ENCODE results near the gene CMTM3. TPM values are rescaled to one million over a fixed set of nuclear protein-coding genes. Genes with fewer than 3 reads are reported as not detected.

Gene CMTM3
- total RNA-seq, 1 donor from 2014 or later, result 244 TPM

DNA sequence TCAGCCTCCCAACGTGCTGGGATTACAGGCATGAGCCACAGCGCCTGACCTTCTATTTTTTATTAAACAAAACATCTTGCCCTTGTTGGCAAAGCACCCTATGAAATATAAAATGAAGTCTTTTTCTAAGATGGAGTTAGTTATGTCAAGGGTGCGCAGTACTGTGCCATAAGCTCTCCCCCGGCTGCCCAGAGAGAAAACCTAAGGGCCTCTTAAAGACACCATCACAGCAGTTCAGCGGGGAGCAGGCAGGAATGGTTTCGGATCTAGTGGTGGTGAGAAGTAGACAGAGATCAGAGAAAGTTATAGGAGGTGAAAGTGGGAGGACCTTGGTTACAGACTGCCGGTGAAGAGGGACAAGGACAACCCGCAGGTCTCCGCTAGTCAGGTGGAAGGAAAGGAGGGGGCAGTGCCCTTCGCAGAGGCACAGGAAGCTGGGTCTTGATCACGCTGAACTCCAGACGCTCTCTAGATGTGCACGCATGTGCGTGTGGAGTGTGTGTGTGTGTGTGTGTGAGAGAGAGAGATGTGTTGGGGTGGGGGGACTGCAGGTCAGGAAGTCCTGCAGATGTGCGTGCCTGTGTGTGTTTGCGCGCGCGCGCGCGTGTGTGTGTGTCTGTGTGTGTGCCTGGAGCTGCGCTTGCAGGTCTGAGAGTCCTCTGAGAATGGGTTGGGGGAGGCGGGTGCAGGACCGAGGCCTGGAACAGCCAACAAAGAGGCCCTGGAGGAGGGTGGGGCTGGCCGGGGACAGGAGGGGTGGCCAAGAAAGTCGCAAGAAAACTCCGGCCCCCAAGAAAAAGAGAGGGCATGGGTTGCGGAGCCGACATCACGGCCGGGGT lies 748 bp upstream of the CMTM3 start:
- TF ChIP-seq, protein P1, sequence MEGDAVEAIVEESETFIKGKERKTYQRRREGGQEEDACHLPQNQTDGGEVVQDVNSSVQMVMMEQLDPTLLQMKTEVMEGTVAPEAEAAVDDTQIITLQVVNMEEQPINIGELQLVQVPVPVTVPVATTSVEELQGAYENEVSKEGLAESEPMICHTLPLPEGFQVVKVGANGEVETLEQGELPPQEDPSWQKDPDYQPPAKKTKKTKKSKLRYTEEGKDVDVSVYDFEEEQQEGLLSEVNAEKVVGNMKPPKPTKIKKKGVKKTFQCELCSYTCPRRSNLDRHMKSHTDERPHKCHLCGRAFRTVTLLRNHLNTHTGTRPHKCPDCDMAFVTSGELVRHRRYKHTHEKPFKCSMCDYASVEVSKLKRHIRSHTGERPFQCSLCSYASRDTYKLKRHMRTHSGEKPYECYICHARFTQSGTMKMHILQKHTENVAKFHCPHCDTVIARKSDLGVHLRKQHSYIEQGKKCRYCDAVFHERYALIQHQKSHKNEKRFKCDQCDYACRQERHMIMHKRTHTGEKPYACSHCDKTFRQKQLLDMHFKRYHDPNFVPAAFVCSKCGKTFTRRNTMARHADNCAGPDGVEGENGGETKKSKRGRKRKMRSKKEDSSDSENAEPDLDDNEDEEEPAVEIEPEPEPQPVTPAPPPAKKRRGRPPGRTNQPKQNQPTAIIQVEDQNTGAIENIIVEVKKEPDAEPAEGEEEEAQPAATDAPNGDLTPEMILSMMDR (IDR thresholded peaks at IDR 0.05; ENCODE audit: insufficient read depth, low read length, poor library complexity, severe bottlenecking), result no peak
- H3K36me3 ChIP-seq (ENCODE audit: control insufficient read depth, insufficient read depth, low read length), result peaks cover under 1% of the 10 kb centered on the region
- no peak for DNase-seq (ENCODE audit: low read depth)
- H3K4me3 ChIP-seq (ENCODE audit: low read depth, low read length), result peak overlapping the region; percentile 84
- no peaks in the 10 kb centered on the region for H3K27me3 ChIP-seq (ENCODE audit: control insufficient read depth, insufficient read depth, low read length)

DNA sequence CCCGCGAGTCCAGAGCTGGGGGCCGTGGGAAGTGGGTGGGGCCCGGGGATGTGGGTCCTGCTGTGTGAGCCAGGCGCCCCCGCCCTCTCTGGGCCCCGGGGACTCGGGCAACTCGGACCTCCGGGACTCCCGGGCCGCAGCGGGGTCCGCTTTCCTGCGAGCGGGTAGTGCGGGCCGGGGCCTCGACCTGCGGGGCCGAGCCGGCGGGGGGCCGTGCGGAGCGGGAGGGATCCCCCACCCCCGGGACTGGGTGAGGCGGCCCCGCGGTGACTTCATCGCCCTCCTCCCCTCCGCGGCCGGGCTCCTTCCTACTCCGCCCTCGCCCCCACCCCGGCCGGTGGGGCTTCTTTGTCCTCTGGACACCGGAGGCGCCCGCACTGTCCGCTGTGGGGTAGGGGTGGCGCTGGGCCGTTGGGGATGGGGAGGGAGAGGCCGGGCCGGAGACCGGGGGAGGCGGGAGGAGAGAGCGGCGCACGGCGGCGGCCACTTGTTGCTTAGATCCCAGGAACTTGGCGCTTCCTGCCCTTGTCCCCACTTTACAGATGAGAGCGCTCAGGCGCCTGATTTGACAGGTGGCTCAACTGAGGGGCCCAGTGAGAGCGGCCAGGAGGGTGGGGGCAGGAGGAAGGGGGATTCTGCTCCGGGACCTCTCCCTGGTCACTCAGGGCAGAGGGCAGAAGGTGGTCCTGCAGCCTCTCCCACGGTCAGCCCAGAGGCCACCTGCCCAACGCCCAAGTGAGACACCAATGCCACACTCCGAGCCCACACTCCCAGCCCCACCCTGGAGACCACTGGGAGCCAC lies 874 bp downstream of the CMTM3 start:
- DNase-seq (ENCODE audit: low read depth), result no peak

DNA sequence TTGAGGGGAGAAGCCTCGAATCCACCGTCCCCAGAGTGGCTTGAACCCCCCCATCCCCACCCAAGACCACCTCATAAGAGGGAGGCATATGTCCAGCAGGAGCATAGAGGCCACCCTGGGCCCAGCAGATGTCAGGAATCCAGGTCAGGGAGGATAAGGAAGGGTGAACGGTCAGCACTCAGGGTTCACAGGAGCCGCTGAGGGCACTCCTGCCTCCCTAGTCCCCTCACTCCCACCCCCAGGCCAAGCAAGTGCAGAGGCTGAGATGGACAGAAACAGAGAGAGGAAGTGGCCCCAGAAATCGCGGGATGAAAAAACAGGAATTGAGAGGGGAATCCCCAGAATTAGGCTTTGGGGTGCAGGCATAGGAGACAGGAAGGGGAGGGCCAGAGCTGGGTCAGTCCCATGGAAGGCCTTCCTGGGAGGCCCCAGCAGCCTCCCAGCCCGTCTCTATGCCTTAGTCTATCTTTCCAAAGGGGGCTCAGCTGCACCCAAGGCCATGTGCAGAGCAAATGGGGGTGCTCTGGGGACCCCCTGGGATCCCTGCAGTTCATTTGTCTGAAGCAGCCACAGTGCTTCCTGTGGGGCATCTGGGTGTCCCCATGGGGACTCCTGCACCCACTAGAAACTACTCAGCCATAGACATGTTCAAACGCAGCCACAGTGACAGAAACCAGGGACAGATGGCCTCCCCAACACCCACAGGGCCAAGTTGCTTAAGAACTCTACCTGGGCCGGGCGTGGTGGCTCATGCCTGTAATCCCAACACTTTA lies 1.7 kb downstream of the CMTM3 start:
- H3K4me3 ChIP-seq (ENCODE audit: low read depth, low read length), result peak overlapping the region; percentile 84
- TF ChIP-seq, protein P1 (IDR thresholded peaks at IDR 0.05; ENCODE audit: insufficient read depth, low read length, poor library complexity, severe bottlenecking), result no peak
- peaks cover 10% of the 10 kb centered on the region for H3K36me3 ChIP-seq (ENCODE audit: control insufficient read depth, insufficient read depth, low read length)

More for the DNA sequence above, 874 bp downstream of the CMTM3 start:
- Histone ChIP-seq H3K4me3 (ENCODE audit: low read depth, low read length) (peak overlapping the region; percentile 84), H3K27me3 (ENCODE audit: control insufficient read depth, insufficient read depth, low read length) (no peaks in the 10 kb centered on the region), H3K36me3 (ENCODE audit: control insufficient read depth, insufficient read depth, low read length) (peaks cover 10% of the 10 kb centered on the region)
- TF ChIP-seq, protein P1 (IDR thresholded peaks at IDR 0.05; ENCODE audit: insufficient read depth, low read length, poor library complexity, severe bottlenecking), result no peak

DNA sequence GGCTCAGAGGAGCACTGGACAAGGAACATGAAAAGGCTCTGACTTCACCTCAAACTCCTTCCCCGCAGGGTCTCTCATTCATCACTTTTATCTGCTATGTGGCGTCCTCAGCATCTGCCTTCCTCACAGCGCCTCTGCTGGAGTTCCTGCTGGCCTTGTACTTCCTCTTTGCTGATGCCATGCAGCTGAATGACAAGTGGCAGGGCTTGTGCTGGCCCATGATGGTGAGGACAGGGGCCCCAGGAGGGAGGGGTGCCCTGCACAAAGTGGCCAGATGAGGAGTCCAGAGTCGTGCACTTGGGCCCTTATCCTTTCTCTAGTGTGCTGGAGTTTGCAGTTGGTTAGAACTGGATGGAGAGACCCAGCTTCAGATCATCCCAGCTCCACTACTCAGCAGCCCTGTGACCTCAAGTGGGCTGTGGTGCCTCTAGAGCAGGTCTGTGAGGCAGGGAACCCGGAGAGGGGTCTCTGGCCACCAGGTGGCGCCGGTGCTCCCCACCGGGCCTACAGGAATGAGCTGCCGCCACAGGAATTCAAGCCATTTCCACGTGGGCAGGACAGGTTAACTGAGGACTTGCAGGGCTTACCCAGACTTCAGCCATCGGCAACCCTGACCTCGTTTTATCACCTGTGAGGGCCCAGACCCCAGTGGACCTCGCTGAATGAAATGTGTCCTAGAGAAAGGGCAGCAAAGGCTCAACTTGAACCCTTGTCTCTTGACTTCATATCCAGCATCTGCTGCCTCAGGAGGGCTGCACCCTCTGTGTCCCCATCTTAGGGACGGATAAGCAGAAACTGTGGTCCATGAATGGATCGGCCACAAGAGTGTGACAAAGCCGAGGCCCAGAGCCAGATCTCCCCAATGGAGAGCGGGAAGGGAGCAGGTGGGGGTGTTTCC lies 4.0 kb downstream of the CMTM3 start:
- H3K36me3 ChIP-seq (ENCODE audit: control insufficient read depth, insufficient read depth, low read length), result peaks cover 10% of the 10 kb centered on the region
- DNase-seq (ENCODE audit: low read depth), result peak; percentile 71
- TF ChIP-seq, protein P1 (IDR thresholded peaks at IDR 0.05; ENCODE audit: insufficient read depth, low read length, poor library complexity, severe bottlenecking), result peak; percentile 95
- H3K27me3 ChIP-seq (ENCODE audit: control insufficient read depth, insufficient read depth, low read length), result no peaks in the 10 kb centered on the region
- H3K4me3 ChIP-seq (ENCODE audit: low read depth, low read length), result no peak overlapping the region

More for the DNA sequence above, 1.7 kb downstream of the CMTM3 start:
- no peak for DNase-seq (ENCODE audit: low read depth)
- H3K27me3 ChIP-seq (ENCODE audit: control insufficient read depth, insufficient read depth, low read length), result no peaks in the 10 kb centered on the region

DNA sequence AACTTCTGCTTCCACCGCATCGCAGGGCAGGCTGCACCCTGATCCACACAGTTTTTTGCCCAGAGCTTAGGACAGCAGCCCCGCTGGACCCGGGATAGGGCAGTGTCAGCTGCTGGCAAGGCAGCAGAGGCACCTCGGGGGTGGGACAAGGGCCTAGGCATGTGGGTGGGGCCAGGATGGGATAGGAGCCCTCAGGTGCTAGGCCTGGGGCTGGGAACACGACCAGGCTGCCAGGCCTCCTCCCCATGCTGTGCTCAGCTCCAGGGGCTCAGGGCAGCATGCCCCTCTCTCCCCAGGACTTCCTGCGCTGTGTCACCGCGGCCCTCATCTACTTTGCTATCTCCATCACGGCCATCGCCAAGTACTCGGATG lies 4.6 kb downstream of the CMTM3 start:
- no peaks in the 10 kb centered on the region for H3K27me3 ChIP-seq (ENCODE audit: control insufficient read depth, insufficient read depth, low read length)
- H3K4me3 ChIP-seq (ENCODE audit: low read depth, low read length), result no peak overlapping the region
- H3K36me3 ChIP-seq (ENCODE audit: control insufficient read depth, insufficient read depth, low read length), result peaks cover 10% of the 10 kb centered on the region
- TF ChIP-seq, protein P1 (IDR thresholded peaks at IDR 0.05; ENCODE audit: insufficient read depth, low read length, poor library complexity, severe bottlenecking), result no peak
- DNase-seq (ENCODE audit: low read depth), result no peak
